H1 (cell line): ENCODE measurements around the gene SEMA4D. TPM values are rescaled to one million over a fixed set of nuclear protein-coding genes. Genes with fewer than 3 reads are reported as not detected.

Source experiments
- CTCF ChIA-PET: fragments of 300-600 bp; sonication (Branson Sonifier 250); formaldehyde crosslinking; loops from one replicate; lab custom pipeline; 2021; ENCODE audit not compliant: partially characterized antibody; lab: Charles Lee
- POLR2A ChIA-PET: fragments of 300-600 bp; sonication (Branson Sonifier 250); formaldehyde crosslinking; loops from one replicate; lab custom pipeline; 2021; ENCODE audit warnings: inconsistent platforms; ENCODE audit not compliant: partially characterized antibody; lab: Charles Lee
- DNase-seq, 2 experiments: peaks; one replicate each; pipeline versions ENCODE4 v3.0.0 to v3.0.0-alpha.2; 2010 to 2022; ENCODE audit warnings: low spot score in 2 of 2, low read depth in 1 of 2, mixed read lengths in 1 of 2
- FAIRE-seq: peaks from 2 replicates; lab custom pipeline; 2011; peaks lifted over from hg19 to GRCh38; lab: Jason Lieb, UNC
- H2AFZ ChIP-seq: 2 replicates; pipeline ENCODE4 v1.8.1; 2012; ENCODE audit warnings: low read length, inconsistent platforms
- H2AK5ac ChIP-seq: 2 replicates; pipeline ENCODE4 v1.6.1; 2013; ENCODE audit warnings: low read depth, low read length
- H2BK120ac ChIP-seq: replicated peaks from 2 replicates; pipeline ENCODE3; 2013; ENCODE audit warnings: low read depth, low read length, inconsistent platforms
- H2BK12ac ChIP-seq: 2 replicates; pipeline ENCODE4 v1.6.1; 2013; ENCODE audit warnings: low read depth, low read length
- H2BK15ac ChIP-seq: 2 replicates; pipeline ENCODE4 v1.6.1; 2013; ENCODE audit warnings: low read length
- H2BK20ac ChIP-seq: 2 replicates; pipeline ENCODE4 v1.6.1; 2013; ENCODE audit warnings: low read length
- H2BK5ac ChIP-seq: 2 replicates; pipeline ENCODE4 v1.6.1; 2013; ENCODE audit warnings: low read depth, low read length
- H3K14ac ChIP-seq: 2 replicates; pipeline ENCODE4 v1.6.1; 2013; ENCODE audit warnings: inconsistent platforms; ENCODE audit not compliant: insufficient read length
- H3K18ac ChIP-seq: 2 replicates; pipeline ENCODE4 v1.6.1; 2013; ENCODE audit warnings: low read length; ENCODE audit errors: extremely low read depth
- H3K23ac ChIP-seq: 2 replicates; pipeline ENCODE4 v1.6.1; 2013; ENCODE audit warnings: inconsistent platforms; ENCODE audit not compliant: insufficient read length
- H3K23me2 ChIP-seq: 2 replicates; pipeline ENCODE4 v1.6.1; 2013; ENCODE audit warnings: low read depth, low read length
- H3K27ac ChIP-seq: 2 replicates; pipeline ENCODE4 v1.6.1; 2011; ENCODE audit warnings: low read depth, low read length, inconsistent platforms
- H3K27me3 ChIP-seq, 4 experiments: replicated peaks in 1 of 4; 1 replicate in 1 of 4; 2 replicates in 3 of 4; pipeline versions ENCODE4 v1.6.1 to v1.8.1; 2011 to 2013; ENCODE audit warnings: low read length in 3 of 4, mild to moderate bottlenecking in 3 of 4, inconsistent platforms in 2 of 4, mixed read lengths in 2 of 4, moderate library complexity in 1 of 4; ENCODE audit not compliant: control insufficient read depth in 3 of 4, insufficient read depth in 3 of 4; ENCODE audit errors: extremely low read depth in 1 of 4
- H3K36me3 ChIP-seq, 4 experiments: 2 replicates each; pipeline versions ENCODE4 v1.6.1 to v1.8.1; 2011 to 2013; ENCODE audit warnings: mild to moderate bottlenecking in 4 of 4, low read length in 3 of 4, moderate library complexity in 2 of 4, control low read depth in 1 of 4, inconsistent platforms in 1 of 4; ENCODE audit not compliant: insufficient read depth in 4 of 4, control insufficient read depth in 2 of 4
- H3K4ac ChIP-seq: replicated peaks from 2 replicates; pipeline ENCODE3; 2013; ENCODE audit warnings: low read length, low read depth, mixed read lengths, inconsistent platforms; ENCODE audit not compliant: insufficient read length
- H3K4me1 ChIP-seq, 4 experiments: replicated peaks in 1 of 4; 1 replicate in 1 of 4; 2 replicates in 3 of 4; pipeline versions ENCODE4 v1.6.1 to v1.8.1; 2011 to 2013; ENCODE audit warnings: low read length in 3 of 4, inconsistent platforms in 2 of 4, mixed read lengths in 1 of 4; ENCODE audit not compliant: insufficient read depth in 4 of 4, control insufficient read depth in 3 of 4
- H3K4me2 ChIP-seq, 2 experiments: 2 replicates each; pipeline versions ENCODE4 v1.6.1 to v1.8.1; 2011 to 2013; ENCODE audit warnings: low read depth in 2 of 2, low read length in 2 of 2, control low read depth in 1 of 2, inconsistent platforms in 1 of 2, mild to moderate bottlenecking in 1 of 2; ENCODE audit not compliant: insufficient read depth in 1 of 2
- H3K4me3 ChIP-seq, 4 experiments: fragments of 200-600, 300-600 bp in 1 of 4; sonication (generic), shearing (Covaris generic), sonication (Bioruptor Twin) in 1 of 4; 2 replicates each; pipeline versions ENCODE4 v1.5.1 to v1.8.1; 2011 to 2016; ENCODE audit warnings: low read length in 4 of 4, low read depth in 3 of 4, control low read depth in 2 of 4, inconsistent platforms in 2 of 4, mild to moderate bottlenecking in 2 of 4, mixed read lengths in 1 of 4, moderate library complexity in 1 of 4; ENCODE audit not compliant: insufficient read depth in 2 of 4; ENCODE audit errors: extremely low read depth in 1 of 4
- H3K56ac ChIP-seq: replicated peaks from 2 replicates; pipeline ENCODE3; 2013; ENCODE audit warnings: low read depth, mild to moderate bottlenecking, mixed read lengths, low read length, inconsistent platforms; ENCODE audit not compliant: insufficient read length
- H3K79me1 ChIP-seq: 2 replicates; pipeline ENCODE4 v1.6.1; 2013; ENCODE audit warnings: low read depth, low read length, control low read depth
- H3K79me2 ChIP-seq, 2 experiments: 2 replicates each; pipeline versions ENCODE4 v1.6.1 to v1.8.1; 2012 to 2013; ENCODE audit warnings: low read length in 2 of 2, mild to moderate bottlenecking in 2 of 2, inconsistent platforms in 1 of 2; ENCODE audit not compliant: insufficient read depth in 2 of 2, control insufficient read depth in 1 of 2
- H3K9ac ChIP-seq, 4 experiments: replicated peaks in 1 of 4; 1 replicate in 1 of 4; 2 replicates in 3 of 4; pipeline versions ENCODE4 v1.6.1 to v1.8.1; 2011 to 2013; ENCODE audit warnings: low read depth in 3 of 4, low read length in 3 of 4, control low read depth in 2 of 4, mild to moderate bottlenecking in 2 of 4, moderate library complexity in 2 of 4, inconsistent platforms in 1 of 4; ENCODE audit errors: extremely low read depth in 1 of 4
- H3K9me3 ChIP-seq, 2 experiments: 2 replicates each; pipeline versions ENCODE4 v1.6.1 to v1.8.1; 2012 to 2013; ENCODE audit warnings: mild to moderate bottlenecking in 2 of 2, moderate library complexity in 2 of 2, control low read depth in 1 of 2, inconsistent platforms in 1 of 2, low read depth in 1 of 2, low read length in 1 of 2, mixed read lengths in 1 of 2; ENCODE audit not compliant: insufficient read depth in 2 of 2
- H4K20me1 ChIP-seq, 2 experiments: replicated peaks in 1 of 2; 2 replicates each; pipeline versions ENCODE3 to v1.8.1; 2011 to 2013; ENCODE audit warnings: inconsistent platforms in 2 of 2, low read length in 2 of 2, mild to moderate bottlenecking in 1 of 2; ENCODE audit not compliant: insufficient read depth in 2 of 2, control insufficient read depth in 1 of 2
- H4K5ac ChIP-seq: 2 replicates; pipeline ENCODE4 v1.6.1; 2013; ENCODE audit warnings: low read length, low read depth, mixed read lengths, inconsistent platforms; ENCODE audit not compliant: insufficient read length
- H4K8ac ChIP-seq: 2 replicates; pipeline ENCODE4 v1.8.0; 2013; ENCODE audit warnings: mild to moderate bottlenecking, moderate library complexity, low read length, inconsistent platforms; ENCODE audit not compliant: insufficient read depth; ENCODE audit errors: extremely low read depth
- H4K91ac ChIP-seq: replicated peaks from 2 replicates; pipeline ENCODE3; 2013; ENCODE audit warnings: low read length, mixed read lengths, inconsistent platforms; ENCODE audit not compliant: insufficient read length
- ATF2 ChIP-seq: IDR thresholded peaks from 2 replicates; pipeline ENCODE4 v1.6.1; 2012; ENCODE audit warnings: low read length, inconsistent platforms
- BCL11A ChIP-seq, 2 experiments: IDR thresholded peaks; one replicate each; pipeline ENCODE4 v1.6.1; 2011; ENCODE audit warnings: low read depth in 2 of 2, low read length in 2 of 2, mild to moderate bottlenecking in 2 of 2
- FOSL1 ChIP-seq: IDR thresholded peaks from 2 replicates; pipeline ENCODE4 v1.6.1; 2011; ENCODE audit warnings: mild to moderate bottlenecking, low read depth, low read length, moderate library complexity; ENCODE audit not compliant: insufficient read depth
- JUN ChIP-seq: IDR thresholded peaks from 2 replicates; pipeline ENCODE4 v1.6.1; 2011; ENCODE audit warnings: low read depth, mild to moderate bottlenecking, improper control_type of control experiment, low read length
- JUND ChIP-seq: IDR thresholded peaks from 2 replicates; pipeline ENCODE4 v1.6.1; 2011; ENCODE audit warnings: mild to moderate bottlenecking, improper control_type of control experiment, low read length
- SAP30 ChIP-seq: fragments of 300-600 bp; sonication (generic); IDR thresholded peaks from 2 replicates; pipeline ENCODE4 v1.7.1; 2012; ENCODE audit warnings: low read length, moderate library complexity, mild to moderate bottlenecking, inconsistent platforms; ENCODE audit not compliant: insufficient read depth, insufficient replicate concordance
- SP1 ChIP-seq: IDR thresholded peaks from 2 replicates; pipeline ENCODE4 v1.6.1; 2011; ENCODE audit warnings: low read depth, low read length
- SP4 ChIP-seq: IDR thresholded peaks from 2 replicates; pipeline ENCODE4 v1.6.1; 2012; ENCODE audit warnings: low read length, inconsistent platforms
- USF2 ChIP-seq: IDR thresholded peaks from 2 replicates; pipeline ENCODE4 v1.6.1; 2011; ENCODE audit warnings: low read length, improper control_type of control experiment
- WGBS, 2 experiments: shearing (Covaris generic) in 1 of 2; methylation state at CpG; one replicate each; pipeline versions ENCODE4 v1.1.6 to v1.1.7; 2013 to 2015; ENCODE audit warnings: low lambda C conversion rate in 2 of 2, mixed read lengths in 2 of 2, inconsistent platforms in 1 of 2, low coverage in 1 of 2, missing lambda C conversion rate in 1 of 2; ENCODE audit not compliant: insufficient replicate concordance in 2 of 2, insufficient coverage in 1 of 2, insufficient read length in 1 of 2; ENCODE audit errors: extremely low coverage in 1 of 2, missing lambda C conversion rate in 1 of 2; 5-methylcytosine and 5-hydroxymethylcytosine counted together
- polyA plus RNA-seq, 7 experiments: library from polyadenylated mRNA; depleted of rRNA in 3 of 7; stranded (reverse) in 5 of 7; unstranded in 2 of 7; fragments of >200 nt in 5 of 7; fragments of 200-250 nt in 2 of 7; gene quantifications; 1 replicate in 5 of 7; 2 replicates in 1 of 7; 4 replicates in 1 of 7; pipeline versions ENCODE4 v1.2.1 to v1.2.3, GENCODE V29; 2011 to 2013; ENCODE audit warnings: missing spikeins in 2 of 7, mixed read lengths in 2 of 7
- total RNA-seq: library from RNA; stranded (reverse); fragmentation: NEBNext Ultra II Directional; extraction: Animal tissue kit (Norgen Biotek cat#: 25700); gene quantifications from 2 replicates; pipeline ENCODE4 v1.2.1, GENCODE V29; 2021

Gene SEMA4D
- total and polyA plus RNA-seq, 2 of the 8 experiments (the other 6 are each of a cell fraction or from before 2014, with no cell fraction given): 21.0 to 70.4 TPM

GRCh38 chr9:89530726-89531125 is 32.8 kb upstream of the SEMA4D start:
- no peak overlapping the region for H3K4me3 ChIP-seq
- H3K14ac ChIP-seq: no peak overlapping the region
- H3K79me2 ChIP-seq: no peaks in the 10 kb centered on the region
- H4K5ac ChIP-seq: no peak overlapping the region
- no peak overlapping the region for H2BK15ac ChIP-seq
- no peak overlapping the region for H2AFZ ChIP-seq
- H3K9ac ChIP-seq: no peak overlapping the region
- H3K4me1 ChIP-seq: no peaks in the 10 kb centered on the region; a peak in 1 of 7 replicates
- no peak overlapping the region for H2BK5ac ChIP-seq
- no peak overlapping the region for H2BK20ac ChIP-seq
- no peak overlapping the region for H4K91ac ChIP-seq
- no peaks in the 10 kb centered on the region; a peak in 1 of 7 replicates for H3K27me3 ChIP-seq
- H3K4me2 ChIP-seq: no peak overlapping the region
- 0 out of 4 replicates have a peak, but pooled peaks cover 0 to 6% of the 10 kb centered on the region in 2 experiments for H3K9me3 ChIP-seq
- no peak overlapping the region for H3K23ac ChIP-seq
- no peak overlapping the region for H3K18ac ChIP-seq
- no peak overlapping the region for H2BK12ac ChIP-seq
- H3K79me1 ChIP-seq: no peaks in the 10 kb centered on the region
- H4K8ac ChIP-seq: no peak overlapping the region
- no peak overlapping the region for H2AK5ac ChIP-seq
- peaks cover 0 to 6% of the 10 kb centered on the region in 2 experiments for H4K20me1 ChIP-seq
- H3K36me3 ChIP-seq: no peaks in the 10 kb centered on the region
- no peak overlapping the region for H3K4ac ChIP-seq
- POLR2A ChIA-PET: no interaction called here
- DNase-seq (no peak), FAIRE-seq (no peak)
- H2BK120ac ChIP-seq: no peak overlapping the region
- TF ChIP-seq SAP30: no peak
- TF ChIP-seq SP1: no peak
- TF ChIP-seq FOSL1: no peak
- TF ChIP-seq ATF2: no peak
- no peak for TF ChIP-seq JUND
- TF ChIP-seq BCL11A (IDR thresholded peaks at IDR 0.05; ENCODE audit: low read depth in 2 of 2, low read length in 2 of 2): no peak
- no peak for TF ChIP-seq SP4
- TF ChIP-seq JUN: no peak
- no peak for TF ChIP-seq USF2
- CTCF ChIA-PET: interaction anchor here (1.0 to 5.8 kb wide), 6 partner anchors 8 to 102 kb away, joined by 3 to 28 read pairs (median 4); no protein-coding TSS in a partner anchor
- no peak overlapping the region for H3K56ac ChIP-seq
- H3K23me2 ChIP-seq: peaks cover 5% of the 10 kb centered on the region; the same call in 1 of the 2 replicates
- H3K27ac ChIP-seq: no peak overlapping the region
- 91% methylated on average over 6 of the region's 6 CpGs; no CpG with 5 or more reads in 1 of the 2 experiments for WGBS, 2 experiments
